HepG2 (cell line): Measurements from ENCODE around the gene PYGB. TPM values are rescaled to one million over a fixed set of nuclear protein-coding genes. Genes with fewer than 3 reads are reported as not detected.

Experiments used
- AHR ChIP-seq: IDR thresholded peaks from 2 replicates; pipeline ENCODE4 v1.6.1; 2018; ENCODE audit warnings: missing genetic modification reagents, missing compliant biosample characterization
- BORCS8-MEF2B ChIP-seq: sonication (generic); formaldehyde crosslinking; IDR thresholded peaks from 2 replicates; pipeline ENCODE4 v1.8.0; 2022; ENCODE audit warnings: mild to moderate bottlenecking, missing genetic modification reagents
- CENPT ChIP-seq: sonication (generic); formaldehyde crosslinking; IDR thresholded peaks from 2 replicates; pipeline ENCODE4 v1.8.0; 2022; ENCODE audit warnings: low read depth, mild to moderate bottlenecking, moderate library complexity, missing genetic modification reagents
- GTF3A ChIP-seq: sonication (generic); formaldehyde crosslinking; conservative IDR thresholded peaks from 2 replicates; pipeline ENCODE4 v1.4.0; 2020; ENCODE audit warnings: mild to moderate bottlenecking, missing genetic modification reagents
- MED13 ChIP-seq: sonication (generic); formaldehyde crosslinking; IDR thresholded peaks from 2 replicates; pipeline ENCODE4 v1.5.0; 2020; ENCODE audit warnings: missing genetic modification reagents
- MEF2D ChIP-seq: sonication (generic); formaldehyde crosslinking; IDR thresholded peaks from 2 replicates; pipeline ENCODE4 v1.5.1; 2020; ENCODE audit warnings: mild to moderate bottlenecking, missing genetic modification reagents
- MTF1 ChIP-seq: sonication (generic); formaldehyde crosslinking; IDR thresholded peaks from 2 replicates; pipeline ENCODE4 v1.5.0; 2020; ENCODE audit warnings: missing genetic modification reagents
- NCOA5 ChIP-seq: sonication (generic); formaldehyde crosslinking; IDR thresholded peaks from 2 replicates; pipeline ENCODE4 v1.4.0; 2020; ENCODE audit warnings: missing genetic modification reagents
- RBM39 ChIP-seq: fragments of 200-400 bp; formaldehyde crosslinking; IDR thresholded peaks from one replicate; pipeline ENCODE4 v1.6.1; 2018; ENCODE audit warnings: antibody characterized with exemption, mild to moderate bottlenecking, low read depth, low read length; ENCODE audit not compliant: poor library complexity, severe bottlenecking
- RFX1 ChIP-seq: fragments of 450-650 bp; IDR thresholded peaks from 2 replicates; pipeline ENCODE4 v1.6.1; 2017
- TBX3 ChIP-seq: fragments of 450-650 bp; IDR thresholded peaks from 2 replicates; pipeline ENCODE4 v1.6.1; 2017; ENCODE audit warnings: antibody characterized with exemption, mild to moderate bottlenecking, inconsistent platforms, borderline replicate concordance
- THAP11 ChIP-seq: IDR thresholded peaks from 2 replicates; pipeline ENCODE4 v1.6.1; 2016; ENCODE audit warnings: missing biosample characterization, missing genetic modification reagents
- ZBTB42 ChIP-seq: sonication (generic); formaldehyde crosslinking; IDR thresholded peaks from 2 replicates; pipeline ENCODE4 v1.5.0; 2020; ENCODE audit warnings: mild to moderate bottlenecking, missing genetic modification reagents
- ZBTB7B ChIP-seq: sonication (generic); formaldehyde crosslinking; IDR thresholded peaks from 2 replicates; pipeline ENCODE4 v1.4.0; 2020; ENCODE audit warnings: missing genetic modification reagents
- ZC3H4 ChIP-seq: sonication (generic); formaldehyde crosslinking; IDR thresholded peaks from 2 replicates; pipeline ENCODE4 v1.4.0; 2020; ENCODE audit warnings: missing genetic modification reagents, borderline replicate concordance
- ZKSCAN8 ChIP-seq: IDR thresholded peaks from 2 replicates; pipeline ENCODE4 v1.6.1; 2016; ENCODE audit warnings: borderline replicate concordance, missing genetic modification reagents, missing compliant biosample characterization
- ZNF549 ChIP-seq: sonication (generic); formaldehyde crosslinking; IDR thresholded peaks from 2 replicates; pipeline ENCODE4 v1.5.0; 2020; ENCODE audit warnings: missing genetic modification reagents
- ZNF607 ChIP-seq: sonication (generic); formaldehyde crosslinking; IDR thresholded peaks from 2 replicates; pipeline ENCODE4 v1.5.1; 2020; ENCODE audit warnings: missing genetic modification reagents, mild to moderate bottlenecking, borderline replicate concordance
- ZNF614 ChIP-seq: IDR thresholded peaks from 2 replicates; pipeline ENCODE4 v1.6.1; 2018; ENCODE audit warnings: missing biosample characterization, missing genetic modification reagents, inconsistent platforms, borderline replicate concordance
- polyA plus RNA-seq, 8 experiments: library from polyadenylated mRNA; depleted of rRNA in 3 of 8; stranded (reverse) in 7 of 8; unstranded in 1 of 8; fragments of >200 nt; fragmentation: Illumina TruSeq in 4 of 8; extraction: Trizol in 4 of 8; gene quantifications; 2 replicates each; pipeline versions ENCODE4 v1.2.1 to v1.2.3, GENCODE V29; 2011 to 2016; ENCODE audit warnings: low read depth in 4 of 8, missing spikeins in 1 of 8, mixed read lengths in 1 of 8; ENCODE audit not compliant: insufficient read depth in 1 of 8
- total RNA-seq, 5 experiments: library from RNA; depleted of rRNA; stranded (reverse); fragments of >200 nt; fragmentation: Illumina TruSeq; extraction: Trizol; gene quantifications; 2 replicates each; pipeline ENCODE4 v1.2.3, GENCODE V29; 2016; ENCODE audit warnings: low read depth in 1 of 5
- TF ChIP-seq, protein P1 (sequence below): sonication (generic); formaldehyde crosslinking; IDR thresholded peaks from 2 replicates; pipeline ENCODE4 v1.4.0; 2020; ENCODE audit warnings: missing genetic modification reagents, borderline replicate concordance
- TF ChIP-seq, protein P2 (sequence below): sonication (generic); formaldehyde crosslinking; IDR thresholded peaks from 2 replicates; pipeline ENCODE4 v1.8.0; 2022; ENCODE audit warnings: missing genetic modification reagents, mild to moderate bottlenecking, borderline replicate concordance
- TF ChIP-seq, protein P3 (sequence below), 2 experiments: sonication (generic) in 1 of 2; formaldehyde crosslinking in 1 of 2; IDR thresholded peaks; 2 replicates each; pipeline versions ENCODE4 v1.4.0 to v1.6.1; 2018 to 2020; ENCODE audit warnings: missing genetic modification reagents in 2 of 2, borderline replicate concordance in 1 of 2, low read depth in 1 of 2, mild to moderate bottlenecking in 1 of 2, missing biosample characterization in 1 of 2

PYGB gene
- total and polyA plus RNA-seq, 2 of the 13 experiments (the other 11 are each of a cell fraction or from before 2014, with no cell fraction given) = 24.2 to 86.3 TPM

DNA sequence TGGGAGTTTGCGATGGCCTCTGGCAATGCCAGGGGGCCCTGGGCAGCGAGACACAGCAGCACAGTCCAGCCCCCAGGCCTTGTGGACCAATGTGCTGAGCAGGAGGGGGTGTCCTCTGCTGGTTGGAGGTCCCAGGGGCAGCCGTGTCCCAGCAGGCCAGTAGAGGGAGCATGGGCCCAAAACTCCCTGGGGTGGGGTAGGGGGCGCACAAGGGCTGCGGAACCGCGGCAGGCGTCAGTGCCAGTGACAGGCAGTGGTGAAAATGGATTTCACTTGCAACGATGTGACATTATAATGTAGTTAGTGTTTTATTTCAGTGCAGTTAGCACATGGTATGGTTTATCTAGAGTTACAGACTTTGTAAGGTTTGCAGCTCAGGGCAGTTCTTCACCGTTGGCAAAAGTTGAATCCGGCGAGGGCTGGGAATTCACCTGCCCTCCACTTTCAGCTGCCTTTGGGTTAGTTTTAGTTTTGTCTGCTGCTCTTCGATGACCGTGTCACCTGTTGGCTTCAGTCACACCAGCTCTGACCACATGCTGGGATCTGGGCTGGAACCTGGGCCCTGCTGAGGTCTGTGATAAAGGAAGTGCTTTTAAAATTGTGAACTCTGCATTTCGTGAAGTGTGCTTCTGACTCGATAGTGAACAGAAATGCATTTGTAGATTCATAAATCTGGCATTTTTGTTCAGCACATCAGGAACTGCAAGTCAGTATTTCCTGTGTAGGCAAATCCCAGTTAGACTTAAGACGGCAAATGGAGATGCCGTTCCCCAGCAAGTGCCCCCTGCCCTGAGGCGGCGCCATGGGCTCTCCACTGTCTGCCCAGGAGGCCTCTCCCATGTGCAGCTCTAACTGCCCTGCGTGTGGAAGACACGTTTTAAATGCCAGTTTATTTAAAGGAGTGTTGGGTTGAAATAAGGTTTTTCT, 46.8 kb downstream of the PYGB start (continued):
- TF ChIP-seq ZNF607 (CRISPR knock-in tag) (peak; percentile 65; the same call in 1 of the 2 replicates), BORCS8-MEF2B (CRISPR knock-in tag) (peak; percentile 68; the same call in 1 of the 2 replicates), MEF2D (peak; percentile 73), NCOA5 (CRISPR knock-in tag) (no peak), AHR (CRISPR knock-in tag) (peak; percentile 83; the same call in 1 of the 2 replicates), ZBTB42 (no peak), TBX3 (peak; percentile 30; the same call in 1 of the 2 replicates), ZBTB7B (peak; percentile 97), GTF3A (CRISPR knock-in tag) (no peak), MTF1 (CRISPR knock-in tag) (no peak), ZC3H4 (0 out of 2 replicates have a peak, but pooled peaks have one; percentile 25), ZKSCAN8 (CRISPR knock-in tag) (peak; percentile 48; the same call in 1 of the 2 replicates), CENPT (CRISPR knock-in tag) (no peak), RFX1 (no peak; the same call in 1 of the 2 replicates), THAP11 (peak; percentile 73), RBM39 (peak; percentile 81), ZNF549 (no peak), ZNF614 (CRISPR knock-in tag) (peak; percentile 67; the same call in 1 of the 2 replicates), MED13 (no peak)
- TF ChIP-seq, protein P1, sequence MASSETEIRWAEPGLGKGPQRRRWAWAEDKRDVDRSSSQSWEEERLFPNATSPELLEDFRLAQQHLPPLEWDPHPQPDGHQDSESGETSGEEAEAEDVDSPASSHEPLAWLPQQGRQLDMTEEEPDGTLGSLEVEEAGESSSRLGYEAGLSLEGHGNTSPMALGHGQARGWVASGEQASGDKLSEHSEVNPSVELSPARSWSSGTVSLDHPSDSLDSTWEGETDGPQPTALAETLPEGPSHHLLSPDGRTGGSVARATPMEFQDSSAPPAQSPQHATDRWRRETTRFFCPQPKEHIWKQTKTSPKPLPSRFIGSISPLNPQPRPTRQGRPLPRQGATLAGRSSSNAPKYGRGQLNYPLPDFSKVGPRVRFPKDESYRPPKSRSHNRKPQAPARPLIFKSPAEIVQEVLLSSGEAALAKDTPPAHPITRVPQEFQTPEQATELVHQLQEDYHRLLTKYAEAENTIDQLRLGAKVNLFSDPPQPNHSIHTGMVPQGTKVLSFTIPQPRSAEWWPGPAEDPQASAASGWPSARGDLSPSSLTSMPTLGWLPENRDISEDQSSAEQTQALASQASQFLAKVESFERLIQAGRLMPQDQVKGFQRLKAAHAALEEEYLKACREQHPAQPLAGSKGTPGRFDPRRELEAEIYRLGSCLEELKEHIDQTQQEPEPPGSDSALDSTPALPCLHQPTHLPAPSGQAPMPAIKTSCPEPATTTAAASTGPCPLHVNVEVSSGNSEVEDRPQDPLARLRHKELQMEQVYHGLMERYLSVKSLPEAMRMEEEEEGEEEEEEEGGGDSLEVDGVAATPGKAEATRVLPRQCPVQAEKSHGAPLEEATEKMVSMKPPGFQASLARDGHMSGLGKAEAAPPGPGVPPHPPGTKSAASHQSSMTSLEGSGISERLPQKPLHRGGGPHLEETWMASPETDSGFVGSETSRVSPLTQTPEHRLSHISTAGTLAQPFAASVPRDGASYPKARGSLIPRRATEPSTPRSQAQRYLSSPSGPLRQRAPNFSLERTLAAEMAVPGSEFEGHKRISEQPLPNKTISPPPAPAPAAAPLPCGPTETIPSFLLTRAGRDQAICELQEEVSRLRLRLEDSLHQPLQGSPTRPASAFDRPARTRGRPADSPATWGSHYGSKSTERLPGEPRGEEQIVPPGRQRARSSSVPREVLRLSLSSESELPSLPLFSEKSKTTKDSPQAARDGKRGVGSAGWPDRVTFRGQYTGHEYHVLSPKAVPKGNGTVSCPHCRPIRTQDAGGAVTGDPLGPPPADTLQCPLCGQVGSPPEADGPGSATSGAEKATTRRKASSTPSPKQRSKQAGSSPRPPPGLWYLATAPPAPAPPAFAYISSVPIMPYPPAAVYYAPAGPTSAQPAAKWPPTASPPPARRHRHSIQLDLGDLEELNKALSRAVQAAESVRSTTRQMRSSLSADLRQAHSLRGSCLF (CRISPR knock-in tag) = no peak
- TF ChIP-seq, protein P2, sequence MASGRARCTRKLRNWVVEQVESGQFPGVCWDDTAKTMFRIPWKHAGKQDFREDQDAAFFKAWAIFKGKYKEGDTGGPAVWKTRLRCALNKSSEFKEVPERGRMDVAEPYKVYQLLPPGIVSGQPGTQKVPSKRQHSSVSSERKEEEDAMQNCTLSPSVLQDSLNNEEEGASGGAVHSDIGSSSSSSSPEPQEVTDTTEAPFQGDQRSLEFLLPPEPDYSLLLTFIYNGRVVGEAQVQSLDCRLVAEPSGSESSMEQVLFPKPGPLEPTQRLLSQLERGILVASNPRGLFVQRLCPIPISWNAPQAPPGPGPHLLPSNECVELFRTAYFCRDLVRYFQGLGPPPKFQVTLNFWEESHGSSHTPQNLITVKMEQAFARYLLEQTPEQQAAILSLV (CRISPR knock-in tag) = peak; percentile 69; the same call in 1 of the 2 replicates
- TF ChIP-seq, protein P3, sequence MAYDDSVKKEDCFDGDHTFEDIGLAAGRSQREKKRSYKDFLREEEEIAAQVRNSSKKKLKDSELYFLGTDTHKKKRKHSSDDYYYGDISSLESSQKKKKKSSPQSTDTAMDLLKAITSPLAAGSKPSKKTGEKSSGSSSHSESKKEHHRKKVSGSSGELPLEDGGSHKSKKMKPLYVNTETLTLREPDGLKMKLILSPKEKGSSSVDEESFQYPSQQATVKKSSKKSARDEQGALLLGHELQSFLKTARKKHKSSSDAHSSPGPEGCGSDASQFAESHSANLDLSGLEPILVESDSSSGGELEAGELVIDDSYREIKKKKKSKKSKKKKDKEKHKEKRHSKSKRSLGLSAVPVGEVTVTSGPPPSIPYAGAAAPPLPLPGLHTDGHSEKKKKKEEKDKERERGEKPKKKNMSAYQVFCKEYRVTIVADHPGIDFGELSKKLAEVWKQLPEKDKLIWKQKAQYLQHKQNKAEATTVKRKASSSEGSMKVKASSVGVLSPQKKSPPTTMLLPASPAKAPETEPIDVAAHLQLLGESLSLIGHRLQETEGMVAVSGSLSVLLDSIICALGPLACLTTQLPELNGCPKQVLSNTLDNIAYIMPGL (CRISPR knock-in tag; IDR thresholded peaks at IDR 0.05; ENCODE audit: borderline replicate concordance in 1 of 2, low read depth in 1 of 2) = peak; percentile 97 to 99
